ENCODE data around the gene STYXL1.

The STYXL1 gene

DNA sequence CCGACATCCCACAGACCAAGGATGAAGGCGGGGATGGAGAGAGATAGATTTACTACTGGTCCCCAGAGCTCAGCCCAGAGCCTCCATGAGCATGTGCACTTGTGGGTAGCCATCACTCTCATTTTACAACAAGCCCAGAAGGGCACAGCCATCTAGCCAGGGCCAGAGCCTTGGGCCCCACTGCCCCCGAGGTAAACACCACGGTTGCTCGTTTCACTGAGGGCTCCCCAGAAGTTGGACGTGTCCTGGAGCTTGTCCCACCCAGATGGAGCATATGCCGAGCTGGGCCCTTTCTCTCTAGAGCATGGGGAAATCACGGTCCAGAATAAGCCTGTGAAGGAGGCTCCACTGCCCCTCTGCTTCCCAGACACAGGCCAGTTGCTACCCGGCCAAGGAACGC lies 44.4 kb downstream of the STYXL1 start:
- no peaks in the 10 kb centered on the region for H3K79me2 ChIP-seq (ENCODE audit: insufficient read depth, low read length)
- peaks cover 30% of the 10 kb centered on the region for H3K36me3 ChIP-seq (ENCODE audit: insufficient read depth, low read length)
- no peak overlapping the region for H3K4me3 ChIP-seq (ENCODE audit: low read depth in 1 of 2, low read length in 2 of 2)
- H3K4me1 ChIP-seq (ENCODE audit: insufficient read depth, low read length): no peaks in the 10 kb centered on the region; the same call in 1 of the 2 replicates
- no peak overlapping the region for H2AFZ ChIP-seq (ENCODE audit: low read depth, low read length)
- H3K27ac ChIP-seq (ENCODE audit: low read length): no peak overlapping the region
- H3K9ac ChIP-seq (ENCODE audit: low read depth, low read length): no peak overlapping the region
- no peaks in the 10 kb centered on the region for H3K27me3 ChIP-seq (ENCODE audit: insufficient read depth, low read length, poor library complexity)
- H3K4me2 ChIP-seq (ENCODE audit: insufficient read depth, low read length): no peak overlapping the region
- DNase-seq: no peak
- H4K20me1 ChIP-seq (ENCODE audit: insufficient read depth, low read length): peaks cover 39% of the 10 kb centered on the region
- no peak for ATAC-seq (ENCODE audit: insufficient read depth, low read depth)
- TF ChIP-seq EZH2 (IDR thresholded peaks at IDR 0.05; ENCODE audit: borderline replicate concordance, low read depth, low read length, severe bottlenecking): no peak
- TF ChIP-seq, protein P1, sequence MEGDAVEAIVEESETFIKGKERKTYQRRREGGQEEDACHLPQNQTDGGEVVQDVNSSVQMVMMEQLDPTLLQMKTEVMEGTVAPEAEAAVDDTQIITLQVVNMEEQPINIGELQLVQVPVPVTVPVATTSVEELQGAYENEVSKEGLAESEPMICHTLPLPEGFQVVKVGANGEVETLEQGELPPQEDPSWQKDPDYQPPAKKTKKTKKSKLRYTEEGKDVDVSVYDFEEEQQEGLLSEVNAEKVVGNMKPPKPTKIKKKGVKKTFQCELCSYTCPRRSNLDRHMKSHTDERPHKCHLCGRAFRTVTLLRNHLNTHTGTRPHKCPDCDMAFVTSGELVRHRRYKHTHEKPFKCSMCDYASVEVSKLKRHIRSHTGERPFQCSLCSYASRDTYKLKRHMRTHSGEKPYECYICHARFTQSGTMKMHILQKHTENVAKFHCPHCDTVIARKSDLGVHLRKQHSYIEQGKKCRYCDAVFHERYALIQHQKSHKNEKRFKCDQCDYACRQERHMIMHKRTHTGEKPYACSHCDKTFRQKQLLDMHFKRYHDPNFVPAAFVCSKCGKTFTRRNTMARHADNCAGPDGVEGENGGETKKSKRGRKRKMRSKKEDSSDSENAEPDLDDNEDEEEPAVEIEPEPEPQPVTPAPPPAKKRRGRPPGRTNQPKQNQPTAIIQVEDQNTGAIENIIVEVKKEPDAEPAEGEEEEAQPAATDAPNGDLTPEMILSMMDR (IDR thresholded peaks at IDR 0.05; ENCODE audit: borderline replicate concordance, extremely low read depth, low read length, poor library complexity, severe bottlenecking): no peak
- H3K9me3 ChIP-seq (ENCODE audit: insufficient read depth, low read length, severe bottlenecking): no peaks in the 10 kb centered on the region

DNA sequence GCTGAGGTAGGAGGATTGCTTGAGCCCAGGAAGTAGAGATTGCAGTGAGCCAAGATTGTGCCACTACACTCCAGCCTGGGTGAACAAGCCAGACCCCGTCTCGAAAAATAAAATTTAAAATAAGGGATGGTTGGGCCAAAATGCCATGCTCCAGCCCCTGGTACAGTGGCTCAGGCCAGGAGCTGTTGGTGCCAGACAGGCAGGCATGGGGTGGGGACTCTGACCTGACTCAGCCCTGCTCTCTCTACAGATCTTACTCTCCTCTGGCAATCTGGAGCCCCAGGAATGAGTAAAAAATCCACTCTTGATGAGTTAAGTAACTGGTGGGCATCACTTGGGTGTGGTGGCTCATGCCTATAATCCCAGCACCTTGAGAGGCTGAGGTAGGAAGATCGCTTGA lies 45.0 kb downstream of the STYXL1 start:
- no peak overlapping the region for H3K9ac ChIP-seq (ENCODE audit: low read depth, low read length)
- no peak overlapping the region for H3K27ac ChIP-seq (ENCODE audit: low read length)
- peaks cover 30% of the 10 kb centered on the region for H3K36me3 ChIP-seq (ENCODE audit: insufficient read depth, low read length)
- no peaks in the 10 kb centered on the region for H3K4me1 ChIP-seq (ENCODE audit: insufficient read depth, low read length)
- TF ChIP-seq EZH2 (IDR thresholded peaks at IDR 0.05; ENCODE audit: borderline replicate concordance, low read depth, low read length, severe bottlenecking): no peak
- TF ChIP-seq, protein P1 (IDR thresholded peaks at IDR 0.05; ENCODE audit: borderline replicate concordance, extremely low read depth, low read length, poor library complexity, severe bottlenecking): no peak
- no peak overlapping the region for H2AFZ ChIP-seq (ENCODE audit: low read depth, low read length)
- peaks cover 36% of the 10 kb centered on the region for H4K20me1 ChIP-seq (ENCODE audit: insufficient read depth, low read length)
- ATAC-seq (ENCODE audit: insufficient read depth, low read depth): no peak
- H3K4me3 ChIP-seq (ENCODE audit: low read depth in 1 of 2, low read length in 2 of 2): no peak overlapping the region
- no peak overlapping the region for H3K4me2 ChIP-seq (ENCODE audit: insufficient read depth, low read length)
- DNase-seq: no peak
- H3K9me3 ChIP-seq (ENCODE audit: insufficient read depth, low read length, severe bottlenecking): no peaks in the 10 kb centered on the region
- H3K79me2 ChIP-seq (ENCODE audit: insufficient read depth, low read length): no peaks in the 10 kb centered on the region
- no peaks in the 10 kb centered on the region for H3K27me3 ChIP-seq (ENCODE audit: insufficient read depth, low read length, poor library complexity)

DNA sequence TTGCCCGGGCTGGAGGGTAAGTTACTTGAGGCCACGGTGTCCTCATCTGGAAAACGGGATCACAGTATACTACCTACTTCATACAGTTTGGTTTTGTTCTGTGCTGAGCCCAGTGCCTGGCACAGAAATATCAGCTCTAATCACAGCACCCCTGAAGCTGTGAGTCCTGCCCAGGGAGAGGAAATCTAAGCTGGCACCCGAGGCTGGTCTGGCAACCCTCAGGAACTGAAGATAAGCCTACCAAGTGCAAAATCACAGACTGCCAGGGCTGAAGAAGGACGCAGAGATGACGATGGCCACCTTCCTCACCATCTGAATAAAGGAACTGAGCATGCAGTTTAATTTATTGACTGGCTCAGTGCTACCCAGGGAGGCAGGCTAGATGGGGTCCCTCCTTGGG lies 45.7 kb downstream of the STYXL1 start:
- no peak for ATAC-seq (ENCODE audit: insufficient read depth, low read depth)
- TF ChIP-seq, protein P1 (IDR thresholded peaks at IDR 0.05; ENCODE audit: borderline replicate concordance, extremely low read depth, low read length, poor library complexity, severe bottlenecking): no peak
- no peak for TF ChIP-seq EZH2 (IDR thresholded peaks at IDR 0.05; ENCODE audit: borderline replicate concordance, low read depth, low read length, severe bottlenecking)
- H4K20me1 ChIP-seq (ENCODE audit: insufficient read depth, low read length): peaks cover 30% of the 10 kb centered on the region
- H3K4me2 ChIP-seq (ENCODE audit: insufficient read depth, low read length): no peak overlapping the region
- no peak overlapping the region for H2AFZ ChIP-seq (ENCODE audit: low read depth, low read length)
- no peak for DNase-seq
- H3K9me3 ChIP-seq (ENCODE audit: insufficient read depth, low read length, severe bottlenecking): no peaks in the 10 kb centered on the region
- no peaks in the 10 kb centered on the region for H3K79me2 ChIP-seq (ENCODE audit: insufficient read depth, low read length)
- H3K4me3 ChIP-seq (ENCODE audit: low read depth in 1 of 2, low read length in 2 of 2): no peak overlapping the region
- H3K9ac ChIP-seq (ENCODE audit: low read depth, low read length): no peak overlapping the region
- no peaks in the 10 kb centered on the region for H3K4me1 ChIP-seq (ENCODE audit: insufficient read depth, low read length)
- no peak overlapping the region for H3K27ac ChIP-seq (ENCODE audit: low read length)
- H3K36me3 ChIP-seq (ENCODE audit: insufficient read depth, low read length): peaks cover 30% of the 10 kb centered on the region
- no peaks in the 10 kb centered on the region for H3K27me3 ChIP-seq (ENCODE audit: insufficient read depth, low read length, poor library complexity)

DNA sequence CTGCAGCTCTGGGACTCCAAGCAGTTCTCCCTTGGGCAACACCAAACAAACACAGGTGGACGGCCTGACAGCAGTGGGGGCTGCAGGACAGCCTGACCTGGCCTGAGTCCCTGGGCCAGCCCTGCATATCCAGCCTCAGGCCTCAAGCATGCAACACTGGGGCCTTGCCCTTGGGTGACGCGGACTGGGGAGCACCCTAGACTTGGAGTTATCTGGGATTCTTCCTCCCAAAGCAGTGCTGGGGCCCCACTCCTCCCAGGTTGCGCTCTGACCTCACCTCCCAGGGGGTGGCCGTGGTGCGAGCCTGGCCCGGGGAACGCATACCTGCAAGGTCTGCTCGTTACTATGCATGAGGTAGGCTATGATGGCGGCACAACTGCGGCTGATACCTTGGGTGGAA lies 47.2 kb downstream of the STYXL1 start:
- TF ChIP-seq, protein P1 (IDR thresholded peaks at IDR 0.05; ENCODE audit: borderline replicate concordance, extremely low read depth, low read length, poor library complexity, severe bottlenecking): no peak
- no peak for TF ChIP-seq EZH2 (IDR thresholded peaks at IDR 0.05; ENCODE audit: borderline replicate concordance, low read depth, low read length, severe bottlenecking)
- H3K4me2 ChIP-seq (ENCODE audit: insufficient read depth, low read length): no peak overlapping the region

More for the DNA sequence above, 47.2 kb downstream of the STYXL1 start:
- ATAC-seq (ENCODE audit: insufficient read depth, low read depth) (no peak), DNase-seq (no peak)
- H4K20me1 ChIP-seq (ENCODE audit: insufficient read depth, low read length): peaks cover 20% of the 10 kb centered on the region
- H3K4me3 ChIP-seq (ENCODE audit: low read depth in 1 of 2, low read length in 2 of 2): no peak overlapping the region
- no peak overlapping the region for H3K27ac ChIP-seq (ENCODE audit: low read length)
- no peaks in the 10 kb centered on the region for H3K27me3 ChIP-seq (ENCODE audit: insufficient read depth, low read length, poor library complexity)
- H3K9me3 ChIP-seq (ENCODE audit: insufficient read depth, low read length, severe bottlenecking): no peaks in the 10 kb centered on the region
- no peak overlapping the region for H3K9ac ChIP-seq (ENCODE audit: low read depth, low read length)
- H2AFZ ChIP-seq (ENCODE audit: low read depth, low read length): no peak overlapping the region
- H3K36me3 ChIP-seq (ENCODE audit: insufficient read depth, low read length): peaks cover 38% of the 10 kb centered on the region
- no peaks in the 10 kb centered on the region for H3K4me1 ChIP-seq (ENCODE audit: insufficient read depth, low read length)
- H3K79me2 ChIP-seq (ENCODE audit: insufficient read depth, low read length): no peaks in the 10 kb centered on the region
